Prostate gland (tissue), 2 donors: Measurements from ENCODE around the gene CREB3L2. TPM values are rescaled to one million over a fixed set of nuclear protein-coding genes. Genes with fewer than 3 reads are reported as not detected.

Experiments used
- DNase-seq: peaks from one replicate; pipeline ENCODE4 v3.0.0-alpha.2; 2019; ENCODE audit warnings: low spot score
- H3K27ac ChIP-seq, 2 donors: fragments of 200-600 bp; sonication (generic); 2 replicates each; pipeline ENCODE4 v1.5.1; 2017 to 2019
- H3K27me3 ChIP-seq: fragments of 200-600 bp; sonication (generic); replicated peaks from 2 replicates; pipeline ENCODE4 v1.5.1; 2019; ENCODE audit not compliant: insufficient read depth
- H3K36me3 ChIP-seq, 2 donors: fragments of 200-600 bp; sonication (generic); 1 replicate in 1 of 2; 2 replicates in 1 of 2; pipeline versions ENCODE4 v1.5.1 to v1.8.1; 2017 to 2019
- H3K4me1 ChIP-seq: fragments of 200-600 bp; sonication (generic); replicated peaks from 2 replicates; pipeline ENCODE4 v1.5.1; 2019
- H3K4me3 ChIP-seq, 2 donors: fragments of 200-600 bp; sonication (generic); 2 replicates each; pipeline ENCODE4 v1.5.1; 2017 to 2019
- H3K9me3 ChIP-seq: fragments of 200-600 bp; sonication (generic); 2 replicates; pipeline ENCODE4 v1.5.1; 2017
- CTCF ChIP-seq, 4 experiments: fragments of 200-600 bp in 2 of 4; fragments of 450-650 bp in 2 of 4; sonication (generic) in 2 of 4; IDR thresholded peaks; 1 replicate in 3 of 4; 2 replicates in 1 of 4; pipeline ENCODE4 v1.5.1; 2016 to 2019; ENCODE audit warnings: antibody characterized with exemption in 4 of 4, mild to moderate bottlenecking in 2 of 4, moderate library complexity in 2 of 4
- POLR2A ChIP-seq: fragments of 450-650 bp; IDR thresholded peaks from one replicate; pipeline ENCODE4 v1.6.1; 2016; ENCODE audit warnings: antibody characterized with exemption, mild to moderate bottlenecking
- POLR2AphosphoS5 ChIP-seq: sonication (generic); formaldehyde crosslinking; IDR thresholded peaks from one replicate; pipeline ENCODE4 v1.6.1; 2017; ENCODE audit warnings: antibody characterized with exemption
- WGBS: methylation state at CpG from one replicate; pipeline ENCODE4 v1.1.5; 2018; 5-methylcytosine and 5-hydroxymethylcytosine counted together
- intact Hi-C: fragments of 100-400 bp; cut with DNase I; formaldehyde crosslinking; loops from one replicate; pipeline ENCODE4 v1.14.2; 2022
- total RNA-seq, 2 donors: library from RNA; depleted of rRNA; stranded (reverse); fragments of >200 nt; gene quantifications; one replicate each; pipeline ENCODE4 v1.1.0, GENCODE V29; 2016

The CREB3L2 gene
- total RNA-seq, 2 donors from 2014 or later = 34.1 to 42.0 TPM

DNA sequence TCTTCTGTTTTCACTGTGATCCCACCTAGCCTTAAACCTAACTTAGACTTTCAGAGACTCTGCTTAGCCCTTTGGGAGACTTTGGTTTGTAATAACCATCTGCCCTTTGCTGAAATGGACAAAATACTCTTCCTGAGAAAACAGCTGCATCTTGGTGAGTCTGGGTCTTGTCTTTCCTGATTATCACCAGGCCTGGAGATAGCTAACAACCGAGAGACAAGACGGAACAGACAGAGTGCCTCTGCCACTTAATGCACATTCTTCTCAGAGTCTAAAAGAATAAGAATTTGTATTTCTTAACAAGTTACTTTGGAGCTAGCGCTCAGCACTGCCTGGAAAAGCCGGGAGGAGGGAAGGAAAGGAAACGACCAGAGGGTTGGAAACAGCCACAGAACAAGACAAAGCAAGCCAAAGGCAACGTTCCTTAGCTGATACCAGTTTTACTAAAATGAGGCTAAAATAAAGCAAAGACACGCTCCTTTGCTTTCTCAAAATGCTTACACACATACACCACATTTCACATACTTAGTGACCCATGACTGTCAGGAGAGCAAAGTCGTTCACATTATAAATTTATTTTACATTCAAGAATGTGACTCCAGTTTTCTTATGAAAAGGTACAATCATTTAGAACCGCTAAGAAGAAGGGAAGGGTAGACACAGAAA, 84.8 kb downstream of the CREB3L2 start:
- Histone ChIP-seq H3K27me3 (no peaks in the 10 kb centered on the region), H3K4me3 (no peak overlapping the region), H3K36me3 (peaks cover 0 to 5% of the 10 kb centered on the region in 2 donors), H3K4me1 (no peaks in the 10 kb centered on the region), H3K27ac (no peak overlapping the region), H3K9me3 (no peaks in the 10 kb centered on the region)
- intact Hi-C loops = no loop called here
- DNase-seq = no peak
- 71% methylated on average over 9 of the region's 9 CpGs for WGBS
- TF ChIP-seq POLR2AphosphoS5 (no peak), CTCF (IDR thresholded peaks at IDR 0.05) (no peak), POLR2A (no peak)

DNA sequence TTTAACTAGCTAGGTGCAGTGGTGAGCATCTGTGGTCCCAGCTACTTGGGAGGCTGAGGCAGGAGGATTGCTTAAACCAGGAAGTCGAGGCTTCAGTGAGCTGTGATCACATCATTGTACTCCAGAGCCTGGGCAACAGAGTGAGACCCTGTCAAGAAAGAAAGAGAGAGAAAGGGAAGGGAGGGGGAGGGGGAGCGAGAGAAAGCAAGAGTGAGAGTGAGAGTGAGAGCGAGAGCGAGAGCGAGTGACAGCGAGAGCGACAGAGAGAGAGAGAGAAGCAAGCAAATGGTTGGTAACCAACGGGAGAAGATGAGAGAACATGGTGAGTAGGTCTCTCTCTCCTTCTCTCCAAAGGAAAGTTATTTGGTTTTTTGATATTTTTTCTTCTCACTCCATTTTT, 85.3 kb downstream of the CREB3L2 start:
- Histone ChIP-seq H3K4me1 (no peaks in the 10 kb centered on the region), H3K27ac (no peak overlapping the region), H3K9me3 (no peaks in the 10 kb centered on the region), H3K36me3 (peaks cover 0 to 5% of the 10 kb centered on the region in 2 donors), H3K27me3 (no peaks in the 10 kb centered on the region), H3K4me3 (no peak overlapping the region)
- intact Hi-C loops = no loop called here
- no peak for DNase-seq
- WGBS = 94% methylated on average over 8 of the region's 8 CpGs
- TF ChIP-seq CTCF (IDR thresholded peaks at IDR 0.05) = no peak

DNA sequence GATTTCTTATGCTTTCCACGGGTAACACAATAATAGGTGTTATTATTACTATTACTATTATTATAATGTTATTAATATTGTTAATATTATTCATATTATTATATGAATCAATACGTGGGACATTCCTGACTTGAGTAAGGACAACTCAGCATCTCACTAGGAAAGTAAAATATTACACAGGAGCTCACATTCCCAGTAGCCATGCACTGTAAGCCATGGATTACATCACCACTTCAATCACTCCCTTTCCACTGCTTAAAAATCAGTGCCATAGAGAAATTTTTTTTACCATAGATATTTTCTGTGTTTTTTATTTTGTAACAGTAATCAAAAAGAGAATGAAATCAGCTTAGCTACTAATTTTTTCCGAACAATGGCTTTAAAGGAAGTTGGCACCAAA, 86.6 kb downstream of the CREB3L2 start:
- H3K9me3 ChIP-seq = no peaks in the 10 kb centered on the region
- WGBS = 89% methylated on average over 3 of the region's 3 CpGs
- H3K36me3 ChIP-seq = peaks cover 0 to 5% of the 10 kb centered on the region in 2 donors
- H3K4me1 ChIP-seq = no peaks in the 10 kb centered on the region
- DNase-seq = no peak
- no peak for TF ChIP-seq CTCF (IDR thresholded peaks at IDR 0.05)
- intact Hi-C loops = no loop called here
- no peak overlapping the region for H3K27ac ChIP-seq
- H3K27me3 ChIP-seq = no peaks in the 10 kb centered on the region
- H3K4me3 ChIP-seq = no peak overlapping the region

- Histone ChIP-seq H3K4me1 (no peaks in the 10 kb centered on the region), H3K36me3 (peaks cover 0 to 5% of the 10 kb centered on the region in 2 donors), H3K27ac (no peak overlapping the region), H3K4me3 (no peak overlapping the region), H3K27me3 (no peaks in the 10 kb centered on the region), H3K9me3 (no peaks in the 10 kb centered on the region)
- intact Hi-C loops = no loop called here
- TF ChIP-seq CTCF (IDR thresholded peaks at IDR 0.05) = no peak
- no peak for TF ChIP-seq POLR2AphosphoS5
- no peak for DNase-seq
- WGBS = 91% methylated on average over 4 of the region's 4 CpGs
Measured at GRCh38 chr7:137913985-137914384, 87.9 kb downstream of the CREB3L2 start.

DNA sequence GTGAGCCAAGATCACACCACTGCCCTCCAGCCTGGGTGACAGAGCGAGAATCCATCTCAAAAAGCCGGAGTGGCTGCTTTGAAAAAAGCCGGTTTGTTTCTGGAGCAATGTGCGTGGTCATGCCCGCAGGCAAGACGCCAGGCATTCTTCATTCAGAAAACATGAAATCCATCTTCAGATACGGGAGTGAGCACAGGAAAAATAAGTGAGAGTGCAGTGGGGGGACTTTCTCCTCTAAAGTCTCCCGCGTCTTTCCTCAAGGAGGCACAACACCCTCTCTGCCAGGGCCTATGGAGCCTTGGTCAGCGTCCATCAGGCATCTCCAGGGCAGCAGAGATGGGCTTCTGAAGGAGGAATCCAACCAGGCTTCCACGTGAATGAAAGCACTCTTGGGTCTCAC, 92.8 kb downstream of the CREB3L2 start:
- peaks cover 0 to 13% of the 10 kb centered on the region in 2 donors for H3K36me3 ChIP-seq
- no peak for DNase-seq

More for the DNA sequence above, 92.8 kb downstream of the CREB3L2 start:
- H3K27me3 ChIP-seq = no peaks in the 10 kb centered on the region
- H3K4me3 ChIP-seq = no peak overlapping the region
- TF ChIP-seq POLR2AphosphoS5 (no peak), CTCF (IDR thresholded peaks at IDR 0.05) (no peak), POLR2A (no peak)
- 75% methylated on average over 11 of the region's 11 CpGs for WGBS
- H3K9me3 ChIP-seq = no peaks in the 10 kb centered on the region
- H3K4me1 ChIP-seq = no peaks in the 10 kb centered on the region
- H3K27ac ChIP-seq = no peak overlapping the region
- intact Hi-C loops = no loop called here
